HG02970 (cell line): ENCODE measurements around the gene CFAP52.
"Not testable (repeated sequence)": the region's sequence is repeated elsewhere in the genome, so short reads cannot be mapped to it uniquely, and the experiment has no call there.

Experiments
- ATAC-seq: cut with Tn5 transposase; IDR thresholded peaks from one replicate; pipeline ENCODE4 v1.9.1; 2021; ENCODE audit warnings: mild to moderate bottlenecking, moderate library complexity, moderate number of reproducible peaks; ENCODE audit not compliant: unreplicated experiment, low FRiP score

Gene CFAP52

GRCh38 chr17:9568957-9569588 lies 7.4 kb upstream of the CFAP52 start:
- ATAC-seq: no peak

- ATAC-seq: no peak
These were observed 5.2 kb upstream of the CFAP52 start for GRCh38 chr17:9571201-9571600.

- peak; percentile 59 for ATAC-seq
These were observed 901 bp upstream of the CFAP52 start, which contains the start of gene STX8 for GRCh38 chr17:9575381-9576101. Gene STX8 (minus strand): TSS chr17:9575820. CDS start chr17:9575808, 12 bp downstream.

- ATAC-seq: no peak
These were observed 899 bp downstream of the CFAP52 start for GRCh38 chr17:9577373-9577709.

GRCh38 chr17:9587969-9588656 lies 11.7 kb downstream of the CFAP52 start:
- no peak for ATAC-seq

- ATAC-seq: no peak
These were observed 17.6 kb downstream of the CFAP52 start for GRCh38 chr17:9594065-9594464.

GRCh38 chr17:9597638-9598037 lies 21.2 kb downstream of the CFAP52 start:
- ATAC-seq: not testable (repeated sequence)

- no peak for ATAC-seq
These were observed 22.2 kb downstream of the CFAP52 start for GRCh38 chr17:9598661-9599060.

GRCh38 chr17:9604583-9604982 lies 28.1 kb downstream of the CFAP52 start:
- not testable (repeated sequence) for ATAC-seq

- no peak for ATAC-seq
These were observed 30.0 kb downstream of the CFAP52 start for GRCh38 chr17:9606453-9606852.

- ATAC-seq: not testable (repeated sequence)
These were observed 30.6 kb downstream of the CFAP52 start for GRCh38 chr17:9607058-9607457.

- no peak for ATAC-seq
These were observed 35.1 kb downstream of the CFAP52 start for GRCh38 chr17:9611557-9611956.

GRCh38 chr17:9612006-9612405 lies 35.6 kb downstream of the CFAP52 start:
- ATAC-seq: no peak

GRCh38 chr17:9615486-9615885 lies 39.0 kb downstream of the CFAP52 start:
- no peak for ATAC-seq

- ATAC-seq: no peak
These were observed 46.5 kb downstream of the CFAP52 start for GRCh38 chr17:9622961-9623360.

GRCh38 chr17:9628509-9628908 lies 52.1 kb downstream of the CFAP52 start:
- ATAC-seq: no peak

GRCh38 chr17:9632741-9633140 lies 56.3 kb downstream of the CFAP52 start:
- no peak for ATAC-seq

GRCh38 chr17:9635340-9635739 lies 58.9 kb downstream of the CFAP52 start:
- ATAC-seq: no peak

GRCh38 chr17:9636501-9636900 lies 60.1 kb downstream of the CFAP52 start:
- no peak for ATAC-seq

- not testable (repeated sequence) for ATAC-seq
These were observed 63.9 kb downstream of the CFAP52 start for GRCh38 chr17:9640388-9640787.

- ATAC-seq: no peak
These were observed 67.2 kb downstream of the CFAP52 start for GRCh38 chr17:9643611-9644010.
